ENCODE measurements around the gene GXYLT2. TPM values are rescaled to one million over a fixed set of nuclear protein-coding genes. Genes with fewer than 3 reads are reported as not detected.

The GXYLT2 gene
- total RNA-seq, 2 experiments from 2014 or later = 0.08 TPM; not detected in 1

GRCh38 chr3:72887343-72887704 lies 522 bp upstream of the GXYLT2 start:
- DNase-seq (no peak), ATAC-seq (ENCODE audit: poor library complexity) (no peak)
- peaks cover 22% of the 10 kb centered on the region for H3K4me1 Mint-ChIP-seq (ENCODE audit: low read depth)
- peak overlapping the region; percentile 23 for H3K4me3 ChIP-seq (ENCODE audit: low read length)
- no peaks in the 10 kb centered on the region for H3K36me3 ChIP-seq (ENCODE audit: insufficient read depth, low read length)
- peaks cover 83% of the 10 kb centered on the region for H3K27me3 Mint-ChIP-seq
- TF ChIP-seq CTCF (IDR thresholded peaks at IDR 0.05) = no peak
- H3K9me3 Mint-ChIP-seq = peaks cover 4% of the 10 kb centered on the region
- peaks cover 0 to 6% of the 10 kb centered on the region in 2 experiments for H3K9me3 ChIP-seq (ENCODE audit: control insufficient read depth in 1 of 2, insufficient read depth in 1 of 2, low read length in 2 of 2)
- peaks cover 6% of the 10 kb centered on the region for H3K4me1 ChIP-seq (ENCODE audit: insufficient read depth, low read length)
- intact Hi-C loops (cut with DNase I, micrococcal nuclease) = no loop called here
- POLR2A ChIA-PET = interaction anchor here (1.5 kb wide), 1 partner anchor 9 kb away, joined by 3 read pairs; no protein-coding TSS in a partner anchor
- H3K27ac Mint-ChIP-seq = no peak overlapping the region
- peaks cover 42 to 55% of the 10 kb centered on the region in 2 experiments for H3K27me3 ChIP-seq (ENCODE audit: control insufficient read depth in 1 of 2, insufficient read depth in 2 of 2, low read length in 2 of 2)
- no peak overlapping the region for H3K27ac ChIP-seq (ENCODE audit: low read depth in 1 of 2, low read length in 2 of 2)
- no peaks in the 10 kb centered on the region for H3K36me3 Mint-ChIP-seq (ENCODE audit: low read depth)
- CTCF ChIA-PET = no interaction called here
- H3K4me3 Mint-ChIP-seq = peak overlapping the region; percentile 85

- intact Hi-C loops (cut with DNase I, micrococcal nuclease) = no loop called here
- Histone ChIP-seq H3K4me1 (ENCODE audit: insufficient read depth, low read length) (peaks cover 6% of the 10 kb centered on the region), H3K36me3 (ENCODE audit: insufficient read depth, low read length) (no peaks in the 10 kb centered on the region), H3K4me3 (ENCODE audit: low read length) (no peak overlapping the region), H3K27me3 (ENCODE audit: control insufficient read depth in 1 of 2, insufficient read depth in 2 of 2, low read length in 2 of 2) (peaks cover 37 to 57% of the 10 kb centered on the region in 2 experiments), H3K9me3 (ENCODE audit: control insufficient read depth in 1 of 2, insufficient read depth in 1 of 2, low read length in 2 of 2) (peaks cover 0 to under 1% of the 10 kb centered on the region in 2 experiments), H3K27ac (ENCODE audit: low read depth in 1 of 2, low read length in 2 of 2) (no peak overlapping the region)
- DNase-seq (no peak), ATAC-seq (ENCODE audit: poor library complexity) (no peak)
- Mint-ChIP-seq H3K27ac (no peak overlapping the region), H3K36me3 (ENCODE audit: low read depth) (no peaks in the 10 kb centered on the region), H3K27me3 (peaks cover 87% of the 10 kb centered on the region), H3K4me3 (peak overlapping the region; percentile 15), H3K4me1 (ENCODE audit: low read depth) (peaks cover 22% of the 10 kb centered on the region), H3K9me3 (no peaks in the 10 kb centered on the region)
- ChIA-PET CTCF (interaction anchor here (1.2 kb wide), 1 partner anchor 134 kb away, joined by 3 read pairs; no protein-coding TSS in a partner anchor), POLR2A (no interaction called here)
- no peak for TF ChIP-seq CTCF (IDR thresholded peaks at IDR 0.05)
Measured at GRCh38 chr3:72888546-72889309, 882 bp downstream of the GXYLT2 start.

GRCh38 chr3:72889310-72890165 lies 1.7 kb downstream of the GXYLT2 start:
- Histone ChIP-seq H3K27me3 (ENCODE audit: control insufficient read depth in 1 of 2, insufficient read depth in 2 of 2, low read length in 2 of 2) (peaks cover 38 to 61% of the 10 kb centered on the region in 2 experiments), H3K4me3 (ENCODE audit: low read length) (no peak overlapping the region), H3K27ac (ENCODE audit: low read depth in 1 of 2, low read length in 2 of 2) (no peak overlapping the region), H3K4me1 (ENCODE audit: insufficient read depth, low read length) (peaks cover 6% of the 10 kb centered on the region), H3K36me3 (ENCODE audit: insufficient read depth, low read length) (no peaks in the 10 kb centered on the region), H3K9me3 (ENCODE audit: control insufficient read depth in 1 of 2, insufficient read depth in 1 of 2, low read length in 2 of 2) (no peaks in the 10 kb centered on the region)
- ATAC-seq (ENCODE audit: poor library complexity) (no peak), DNase-seq (no peak)
- peaks cover 22% of the 10 kb centered on the region for H3K4me1 Mint-ChIP-seq (ENCODE audit: low read depth)
- intact Hi-C loops (cut with DNase I, micrococcal nuclease) = no loop called here
- H3K27ac Mint-ChIP-seq = no peak overlapping the region
- peaks cover 80% of the 10 kb centered on the region for H3K27me3 Mint-ChIP-seq
- H3K36me3 Mint-ChIP-seq (ENCODE audit: low read depth) = no peaks in the 10 kb centered on the region
- H3K9me3 Mint-ChIP-seq = no peaks in the 10 kb centered on the region
- no peak for TF ChIP-seq CTCF (IDR thresholded peaks at IDR 0.05)
- peak overlapping the region; percentile 48 for H3K4me3 Mint-ChIP-seq
- POLR2A ChIA-PET = no interaction called here
- CTCF ChIA-PET = no interaction called here
